Smooth muscle cell of the brain vasculature (primary cell): ENCODE data around the gene UTS2R.
"Not testable (repeated sequence)": the region's sequence is repeated elsewhere in the genome, so short reads cannot be mapped to it uniquely, and the experiment has no call there.

Source experiments
- DNase-seq: peaks from one replicate; pipeline ENCODE4 v3.0.0-alpha.2; 2012; ENCODE audit warnings: low read depth, low spot score

Gene UTS2R

GRCh38 chr17:82375359-82376041, 3.9 kb downstream of the UTS2R start:
- no peak for DNase-seq

GRCh38 chr17:82376042-82376730, 4.6 kb downstream of the UTS2R start:
- no peak for DNase-seq

- not testable (repeated sequence) for DNase-seq
Measured at GRCh38 chr17:82377294-82377693, 5.7 kb downstream of the UTS2R start.

GRCh38 chr17:82377924-82378740, 6.6 kb downstream of the UTS2R start:
- DNase-seq = no peak

- no peak for DNase-seq
Measured at GRCh38 chr17:82378741-82379021, 7.1 kb downstream of the UTS2R start.

GRCh38 chr17:82380860-82381702, 9.5 kb downstream of the UTS2R start:
- DNase-seq = no peak

- DNase-seq = not testable (repeated sequence)
Measured at GRCh38 chr17:82381703-82382009, 10.1 kb downstream of the UTS2R start.

- not testable (repeated sequence) for DNase-seq
Measured at GRCh38 chr17:82382220-82382932, 10.8 kb downstream of the UTS2R start.

- no peak for DNase-seq
Measured at GRCh38 chr17:82382933-82383255, 11.3 kb downstream of the UTS2R start.

GRCh38 chr17:82383411-82383810, 11.8 kb downstream of the UTS2R start:
- DNase-seq = no peak

GRCh38 chr17:82384051-82384729, 12.6 kb downstream of the UTS2R start:
- no peak for DNase-seq

- no peak for DNase-seq
Measured at GRCh38 chr17:82384730-82385481, 13.3 kb downstream of the UTS2R start.

GRCh38 chr17:82385559-82386254, 14.1 kb downstream of the UTS2R start:
- DNase-seq = no peak

GRCh38 chr17:82386255-82386831, 14.8 kb downstream of the UTS2R start:
- DNase-seq = no peak

- DNase-seq = no peak
Measured at GRCh38 chr17:82386881-82387704, 15.5 kb downstream of the UTS2R start.

GRCh38 chr17:82387705-82388106, 16.1 kb downstream of the UTS2R start:
- DNase-seq = no peak

- no peak for DNase-seq
Measured at GRCh38 chr17:82388223-82388921, 16.8 kb downstream of the UTS2R start.

- no peak for DNase-seq
Measured at GRCh38 chr17:82388922-82389283, 17.3 kb downstream of the UTS2R start.
